SU-DHL-6 (cell line): Measurements from ENCODE around the gene RCE1.

Experiments used
- H2AFZ ChIP-seq: fragments of 200-600 bp; sonication (generic); 2 replicates; pipeline ENCODE4 v1.6.1; 2014; ENCODE audit warnings: low read depth, mild to moderate bottlenecking, moderate library complexity, mixed read lengths, antibody characterized with exemption, low read length; ENCODE audit not compliant: severe bottlenecking
- H3F3A ChIP-seq: fragments of 200-600 bp; shearing (Covaris generic); 2 replicates; pipeline ENCODE4 v1.6.0; 2016; ENCODE audit warnings: antibody characterized with exemption, mild to moderate bottlenecking; ENCODE audit not compliant: insufficient read depth
- H3K27ac ChIP-seq: fragments of 200-600 bp; sonication (generic); 2 replicates; pipeline ENCODE4 v1.5.1; 2016; ENCODE audit warnings: low read depth, mild to moderate bottlenecking, low read length, moderate library complexity, mixed read lengths
- H3K27me3 ChIP-seq: fragments of 200-600 bp; sonication (generic), shearing (Covaris generic); 2 replicates; pipeline ENCODE4 v1.6.0; 2014; ENCODE audit warnings: mild to moderate bottlenecking, low read length
- H3K36me3 ChIP-seq: fragments of 200-600 bp; sonication (generic); 2 replicates; pipeline ENCODE4 v1.6.1; 2014; ENCODE audit warnings: mild to moderate bottlenecking, low read length, mixed read lengths
- H3K4me2 ChIP-seq: fragments of 300-600, 200-600 bp; shearing (Covaris generic), sonication (generic); 2 replicates; pipeline ENCODE4 v1.6.0; 2014; ENCODE audit warnings: low read length, low read depth, mild to moderate bottlenecking; ENCODE audit not compliant: poor library complexity, severe bottlenecking
- H3K4me3 ChIP-seq: fragments of 200-600 bp; sonication (generic); 2 replicates; pipeline ENCODE4 v1.5.1; 2014; ENCODE audit warnings: antibody characterized with exemption, low read length, mild to moderate bottlenecking, mixed read lengths; ENCODE audit not compliant: insufficient read depth, poor library complexity, severe bottlenecking
- H3K79me2 ChIP-seq: fragments of 200-600 bp; sonication (generic); 2 replicates; pipeline ENCODE4 v1.6.1; 2014; ENCODE audit warnings: mild to moderate bottlenecking, low read length, moderate library complexity; ENCODE audit not compliant: insufficient read depth
- H3K9ac ChIP-seq: fragments of 200-600 bp; sonication (generic); 2 replicates; pipeline ENCODE4 v1.7.0; 2014; ENCODE audit warnings: mild to moderate bottlenecking, low read length
- H3K9me2 ChIP-seq: fragments of 200-600 bp; sonication (generic); replicated peaks from 2 replicates; pipeline ENCODE4 v1.6.1; 2014; ENCODE audit warnings: low read length; ENCODE audit not compliant: insufficient read depth
- H3K9me3 ChIP-seq: fragments of 200-600 bp; sonication (generic); 2 replicates; pipeline ENCODE4 v1.6.1; 2014; ENCODE audit warnings: low read length, mixed read lengths; ENCODE audit not compliant: insufficient read depth
- H4K20me1 ChIP-seq: fragments of 200-600 bp; sonication (generic); 2 replicates; pipeline ENCODE4 v1.6.1; 2014; ENCODE audit warnings: low read depth, mild to moderate bottlenecking, antibody characterized with exemption, low read length, moderate library complexity, mixed read lengths
- EZH2phosphoT487 ChIP-seq: fragments of 200-600 bp; sonication (generic), shearing (Covaris generic); conservative IDR thresholded peaks from 2 replicates; pipeline ENCODE4 v1.6.1; 2018; ENCODE audit warnings: mild to moderate bottlenecking, antibody characterized with exemption, low read length, moderate library complexity, mixed read lengths
- TF ChIP-seq, protein P1 (sequence below): fragments of 200-600 bp; sonication (generic); IDR thresholded peaks from one replicate; pipeline ENCODE4 v1.5.1; 2017; ENCODE audit warnings: antibody characterized with exemption, mild to moderate bottlenecking, low read length, moderate library complexity; ENCODE audit not compliant: insufficient read depth, poor library complexity, severe bottlenecking

The RCE1 gene

DNA sequence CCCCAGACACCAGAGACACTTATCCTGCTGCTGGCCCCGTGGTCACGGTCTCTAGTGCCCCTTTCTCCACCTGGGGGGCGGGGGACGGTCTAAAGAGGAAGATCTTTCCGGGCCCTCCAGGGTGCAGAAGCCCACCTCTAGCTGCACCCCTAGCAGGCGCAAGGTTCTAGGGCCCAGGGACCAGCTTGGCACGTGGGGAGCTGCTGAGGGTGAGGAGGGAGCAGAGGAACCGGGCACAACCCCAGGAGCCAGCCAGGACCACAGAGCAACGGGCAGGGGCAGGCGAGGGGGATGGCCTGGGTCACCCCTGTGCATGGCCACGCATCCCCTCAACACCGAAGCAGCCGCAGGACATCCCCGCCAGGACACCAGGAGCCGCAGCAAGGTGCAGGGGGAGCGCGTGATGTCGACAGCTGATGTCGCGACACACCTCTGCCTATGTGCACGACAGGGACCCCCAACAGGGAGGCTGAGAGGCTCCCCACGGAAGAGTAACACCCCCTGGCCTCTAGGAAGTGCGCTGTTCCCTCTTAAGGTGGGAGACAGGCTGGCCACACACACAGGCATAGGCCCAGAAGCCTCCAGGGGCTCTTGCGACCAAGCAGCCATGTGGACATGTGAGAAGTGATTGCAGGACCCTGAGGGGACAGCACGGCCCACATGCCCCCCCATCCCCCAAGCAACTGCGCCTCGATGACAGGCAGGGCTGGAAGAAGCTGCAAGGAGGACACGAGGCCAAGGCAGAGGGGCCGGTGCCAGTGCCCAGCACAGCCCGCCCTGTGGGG is 18.7 kb downstream of the RCE1 start:
- H3K4me2 ChIP-seq, result no peak overlapping the region
- TF ChIP-seq, protein P1, sequence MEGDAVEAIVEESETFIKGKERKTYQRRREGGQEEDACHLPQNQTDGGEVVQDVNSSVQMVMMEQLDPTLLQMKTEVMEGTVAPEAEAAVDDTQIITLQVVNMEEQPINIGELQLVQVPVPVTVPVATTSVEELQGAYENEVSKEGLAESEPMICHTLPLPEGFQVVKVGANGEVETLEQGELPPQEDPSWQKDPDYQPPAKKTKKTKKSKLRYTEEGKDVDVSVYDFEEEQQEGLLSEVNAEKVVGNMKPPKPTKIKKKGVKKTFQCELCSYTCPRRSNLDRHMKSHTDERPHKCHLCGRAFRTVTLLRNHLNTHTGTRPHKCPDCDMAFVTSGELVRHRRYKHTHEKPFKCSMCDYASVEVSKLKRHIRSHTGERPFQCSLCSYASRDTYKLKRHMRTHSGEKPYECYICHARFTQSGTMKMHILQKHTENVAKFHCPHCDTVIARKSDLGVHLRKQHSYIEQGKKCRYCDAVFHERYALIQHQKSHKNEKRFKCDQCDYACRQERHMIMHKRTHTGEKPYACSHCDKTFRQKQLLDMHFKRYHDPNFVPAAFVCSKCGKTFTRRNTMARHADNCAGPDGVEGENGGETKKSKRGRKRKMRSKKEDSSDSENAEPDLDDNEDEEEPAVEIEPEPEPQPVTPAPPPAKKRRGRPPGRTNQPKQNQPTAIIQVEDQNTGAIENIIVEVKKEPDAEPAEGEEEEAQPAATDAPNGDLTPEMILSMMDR, result no peak
- no peaks in the 10 kb centered on the region for H3K9me2 ChIP-seq
- no peaks in the 10 kb centered on the region for H3K9me3 ChIP-seq
- no peaks in the 10 kb centered on the region for H3K79me2 ChIP-seq
- H3K36me3 ChIP-seq, result no peaks in the 10 kb centered on the region
- no peaks in the 10 kb centered on the region for H3F3A ChIP-seq
- no peak overlapping the region for H3K4me3 ChIP-seq
- no peak overlapping the region for H2AFZ ChIP-seq
- H3K27ac ChIP-seq, result no peak overlapping the region
- H4K20me1 ChIP-seq, result no peaks in the 10 kb centered on the region
- H3K27me3 ChIP-seq, result no peaks in the 10 kb centered on the region
- H3K9ac ChIP-seq, result no peak overlapping the region

DNA sequence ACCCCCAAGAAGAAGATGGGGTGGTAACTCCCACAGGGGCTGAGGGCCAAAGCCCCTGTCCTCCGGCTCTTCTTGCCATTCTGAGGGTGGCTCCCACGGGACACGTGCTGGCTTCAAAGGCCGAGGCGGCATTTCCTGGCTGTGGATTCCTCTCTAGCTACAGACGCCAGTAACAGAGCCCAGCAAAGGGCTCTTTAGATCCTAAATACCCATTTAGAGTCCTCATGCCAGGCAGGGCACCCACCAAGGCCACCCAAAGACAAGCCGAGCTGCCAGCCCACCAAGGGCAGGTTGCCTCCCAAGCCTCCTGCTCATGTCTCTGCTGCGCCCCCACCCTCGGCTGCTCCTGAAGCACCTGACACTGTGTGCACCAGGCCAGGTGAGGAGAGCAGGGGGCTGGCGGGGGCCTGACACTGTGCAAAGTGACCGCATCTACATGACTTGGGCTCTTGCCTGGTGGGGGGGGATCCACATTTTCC is 19.4 kb downstream of the RCE1 start:
- Histone ChIP-seq H3K4me2 (no peak overlapping the region), H3K27ac (no peak overlapping the region)

DNA sequence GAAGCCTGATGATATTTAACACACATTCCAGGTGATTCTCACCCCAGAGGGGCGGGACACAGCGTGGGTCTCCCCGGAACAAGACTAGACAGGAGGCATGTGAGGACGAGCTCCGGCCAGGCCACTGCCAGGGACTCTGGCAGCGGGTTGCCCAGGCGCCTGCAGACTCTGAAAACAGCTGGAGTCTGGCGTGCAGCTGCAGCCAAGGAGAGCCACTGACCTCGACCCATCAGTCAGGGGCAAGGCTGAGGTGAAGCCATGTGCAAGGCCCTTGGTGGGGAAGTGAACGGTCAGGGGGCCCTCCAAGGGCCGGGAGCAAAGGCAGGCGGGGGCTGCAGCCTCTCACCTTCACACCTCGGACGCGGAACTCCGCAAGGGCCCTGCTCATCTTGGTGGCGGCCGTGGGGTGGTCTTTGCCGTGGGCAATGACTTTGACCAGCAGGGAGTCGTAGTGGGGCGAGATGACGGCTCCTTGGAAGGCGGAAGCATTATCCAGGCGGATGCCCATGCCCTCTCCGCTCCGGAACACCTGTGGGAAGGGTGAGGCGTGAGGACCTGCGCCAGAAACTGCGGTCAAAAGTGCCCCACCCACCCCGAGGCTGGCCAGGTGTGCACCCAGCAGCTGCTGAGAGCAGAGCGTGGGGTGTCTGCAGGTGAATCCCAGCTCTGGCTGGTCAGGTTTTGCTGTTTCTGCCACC is 20.3 kb downstream of the RCE1 start:
- no peaks in the 10 kb centered on the region for H3K9me2 ChIP-seq
- H4K20me1 ChIP-seq, result no peaks in the 10 kb centered on the region
- no peaks in the 10 kb centered on the region for H3K36me3 ChIP-seq
- H3K9me3 ChIP-seq, result no peaks in the 10 kb centered on the region
- H3K79me2 ChIP-seq, result no peaks in the 10 kb centered on the region
- no peak overlapping the region for H2AFZ ChIP-seq
- H3K27me3 ChIP-seq, result no peaks in the 10 kb centered on the region
- H3K4me2 ChIP-seq, result no peak overlapping the region
- no peak overlapping the region for H3K4me3 ChIP-seq
- no peak for TF ChIP-seq EZH2phosphoT487
- TF ChIP-seq, protein P1, result no peak
- H3K9ac ChIP-seq, result no peak overlapping the region
- peaks cover 6% of the 10 kb centered on the region for H3F3A ChIP-seq
- no peak overlapping the region for H3K27ac ChIP-seq

More for the DNA sequence above, 19.4 kb downstream of the RCE1 start:
- no peaks in the 10 kb centered on the region for H3K36me3 ChIP-seq
- no peak overlapping the region for H3K9ac ChIP-seq
- no peaks in the 10 kb centered on the region for H3K9me2 ChIP-seq
- H3K27me3 ChIP-seq, result no peaks in the 10 kb centered on the region
- H4K20me1 ChIP-seq, result no peaks in the 10 kb centered on the region
- no peaks in the 10 kb centered on the region for H3F3A ChIP-seq
- H3K4me3 ChIP-seq, result no peak overlapping the region
- H3K9me3 ChIP-seq, result no peaks in the 10 kb centered on the region
- H2AFZ ChIP-seq, result no peak overlapping the region
- H3K79me2 ChIP-seq, result no peaks in the 10 kb centered on the region
- TF ChIP-seq, protein P1, result no peak
- TF ChIP-seq EZH2phosphoT487, result no peak
